Measurements from ENCODE around the gene MCF2L2. TPM values are rescaled to one million over a fixed set of nuclear protein-coding genes. Genes with fewer than 3 reads are reported as not detected.

MCF2L2 gene
- total and polyA plus RNA-seq, 9 of the 15 experiments (the other 6 are each of a cell fraction or from before 2014, with no cell fraction given) = 0.56 to 4.2 (median 3.0) TPM

- TF ChIP-seq ZMIZ1 (IDR thresholded peaks at IDR 0.05; ENCODE audit: low read depth in 2 of 2, low read length in 2 of 2) (no peak), ELF2 (CRISPR knock-in tag; IDR thresholded peaks at IDR 0.05) (no peak), MXI1 (IDR thresholded peaks at IDR 0.05; ENCODE audit: low read depth, low read length) (no peak), LCOR (CRISPR knock-in tag; IDR thresholded peaks at IDR 0.05) (no peak), SRSF9 (IDR thresholded peaks at IDR 0.05; ENCODE audit: borderline replicate concordance, low read depth, low read length) (no peak), THAP7 (CRISPR knock-in tag; IDR thresholded peaks at IDR 0.05) (no peak)
Observed at GRCh38 chr3:183341545-183342288, 86.7 kb downstream of the MCF2L2 start (continued).
